Measurements from ENCODE around the gene ALPK3. TPM values are rescaled to one million over a fixed set of nuclear protein-coding genes. Genes with fewer than 3 reads are reported as not detected.

The ALPK3 gene
- total RNA-seq, 1 donor from 2014 or later: 2.5 TPM

- H3K27ac ChIP-seq: no peak overlapping the region
- DNase-seq (ENCODE audit: extremely low spot score in 2 of 2): no peak
- no peaks in the 10 kb centered on the region for H3K36me3 ChIP-seq
- no peaks in the 10 kb centered on the region for H3K9me3 ChIP-seq
- intact Hi-C loops (cut with DNase I): no loop called here
- H3K27me3 ChIP-seq: no peaks in the 10 kb centered on the region
- TF ChIP-seq POLR2A (IDR thresholded peaks at IDR 0.05) (no peak), CTCF (IDR thresholded peaks at IDR 0.05) (no peak), POLR2AphosphoS5 (IDR thresholded peaks at IDR 0.05; ENCODE audit: insufficient read depth in 1 of 2, low read depth in 1 of 2) (no peak)
- H3K4me3 ChIP-seq: no peak overlapping the region
- no peaks in the 10 kb centered on the region for H3K4me1 ChIP-seq
Measured at GRCh38 chr15:84893607-84894006, 76.5 kb downstream of the ALPK3 start.

- H3K4me1 ChIP-seq: no peaks in the 10 kb centered on the region
- TF ChIP-seq CTCF (IDR thresholded peaks at IDR 0.05) (no peak), POLR2AphosphoS5 (IDR thresholded peaks at IDR 0.05; ENCODE audit: insufficient read depth in 1 of 2, low read depth in 1 of 2) (no peak), POLR2A (IDR thresholded peaks at IDR 0.05) (no peak)
Measured at GRCh38 chr15:84894736-84895425, 77.7 kb downstream of the ALPK3 start.

GRCh38 chr15:84898761-84899160 is 81.6 kb downstream of the ALPK3 start:
- Histone ChIP-seq H3K36me3 (no peaks in the 10 kb centered on the region), H3K27me3 (no peaks in the 10 kb centered on the region), H3K4me1 (no peaks in the 10 kb centered on the region), H3K27ac (no peak overlapping the region), H3K9me3 (no peaks in the 10 kb centered on the region), H3K4me3 (no peak overlapping the region)
- TF ChIP-seq POLR2A (IDR thresholded peaks at IDR 0.05): no peak
- no peak for TF ChIP-seq POLR2AphosphoS5 (IDR thresholded peaks at IDR 0.05; ENCODE audit: insufficient read depth in 1 of 2, low read depth in 1 of 2)
- no peak for TF ChIP-seq CTCF (IDR thresholded peaks at IDR 0.05)
- no peak for DNase-seq (ENCODE audit: extremely low spot score in 2 of 2)
- intact Hi-C loops (cut with DNase I): no loop called here

More at GRCh38 chr15:84894736-84895425, 77.7 kb downstream of the ALPK3 start:
- Histone ChIP-seq H3K9me3 (no peaks in the 10 kb centered on the region), H3K4me3 (no peak overlapping the region), H3K27ac (no peak overlapping the region), H3K27me3 (no peaks in the 10 kb centered on the region), H3K36me3 (no peaks in the 10 kb centered on the region)
- intact Hi-C loops (cut with DNase I): no loop called here
- DNase-seq (ENCODE audit: extremely low spot score in 2 of 2): no peak

GRCh38 chr15:84899750-84900149 is 82.6 kb downstream of the ALPK3 start:
- Histone ChIP-seq H3K9me3 (no peaks in the 10 kb centered on the region), H3K4me1 (peaks cover 8% of the 10 kb centered on the region), H3K27ac (no peak overlapping the region), H3K4me3 (no peak overlapping the region), H3K27me3 (no peaks in the 10 kb centered on the region), H3K36me3 (no peaks in the 10 kb centered on the region)
- intact Hi-C loops (cut with DNase I): no loop called here
- TF ChIP-seq POLR2AphosphoS5 (IDR thresholded peaks at IDR 0.05; ENCODE audit: insufficient read depth in 1 of 2, low read depth in 1 of 2): no peak
- TF ChIP-seq CTCF (IDR thresholded peaks at IDR 0.05): no peak
- no peak for DNase-seq (ENCODE audit: extremely low spot score in 2 of 2)

GRCh38 chr15:84901540-84901939 is 84.4 kb downstream of the ALPK3 start:
- no peak for TF ChIP-seq POLR2AphosphoS5 (IDR thresholded peaks at IDR 0.05; ENCODE audit: insufficient read depth in 1 of 2, low read depth in 1 of 2)
- TF ChIP-seq CTCF (IDR thresholded peaks at IDR 0.05): no peak
- no peak for TF ChIP-seq POLR2A (IDR thresholded peaks at IDR 0.05)
- Histone ChIP-seq H3K4me1 (peaks cover 16% of the 10 kb centered on the region), H3K27ac (no peak overlapping the region), H3K36me3 (no peaks in the 10 kb centered on the region), H3K27me3 (no peaks in the 10 kb centered on the region), H3K4me3 (no peak overlapping the region), H3K9me3 (no peaks in the 10 kb centered on the region)
- intact Hi-C loops (cut with DNase I): no loop called here
- DNase-seq (ENCODE audit: extremely low spot score in 2 of 2): no peak
